Calu3 (cell line): ENCODE measurements around the gene AGAP3. TPM values are rescaled to one million over a fixed set of nuclear protein-coding genes. Genes with fewer than 3 reads are reported as not detected.

Experiments used
- BruUV-seq: library from RNA; stranded (reverse); fragments of 400-500 nt; replicated peaks from 2 replicates; lab custom pipeline; 2021; lab: Mats Ljungman, UMichigan
- CTCF ChIA-PET: fragments of 300-600 bp; sonication (Branson Sonifier 250); formaldehyde crosslinking; loops from one replicate; lab custom pipeline; 2022; ENCODE audit warnings: antibody characterized with exemption; lab: Charles Lee
- DNase-seq: peaks from one replicate; pipeline ENCODE4 v3.0.0; 2022
- H3K27ac Mint-ChIP-seq: one replicate; pipeline ENCODE4 v1.8.0; 2022; ENCODE audit warnings: mixed read lengths; ENCODE audit not compliant: unreplicated experiment
- H3K27me3 Mint-ChIP-seq: one replicate; pipeline ENCODE4 v1.8.0; 2022; ENCODE audit warnings: mixed read lengths; ENCODE audit not compliant: unreplicated experiment
- H3K36me3 Mint-ChIP-seq: one replicate; pipeline ENCODE4 v1.8.0; 2022; ENCODE audit warnings: mild to moderate bottlenecking, moderate library complexity, mixed read lengths; ENCODE audit not compliant: insufficient read depth, unreplicated experiment
- H3K4me1 Mint-ChIP-seq: one replicate; pipeline ENCODE4 v1.8.0; 2022; ENCODE audit warnings: mild to moderate bottlenecking, low read depth, mixed read lengths; ENCODE audit not compliant: unreplicated experiment
- H3K4me3 Mint-ChIP-seq: one replicate; pipeline ENCODE4 v1.8.0; 2022; ENCODE audit warnings: mild to moderate bottlenecking, low read depth, moderate library complexity, mixed read lengths; ENCODE audit not compliant: unreplicated experiment
- H3K9me3 Mint-ChIP-seq: one replicate; pipeline ENCODE4 v1.8.0; 2022; ENCODE audit warnings: low read depth, mixed read lengths; ENCODE audit not compliant: unreplicated experiment
- intact Hi-C: fragments of 100-400 bp; cut with micrococcal nuclease; formaldehyde crosslinking; loops from one replicate; pipeline ENCODE4 v1.10.0; 2022; ENCODE audit not compliant: unreplicated experiment
- total RNA-seq: library from RNA; stranded (reverse); gene quantifications from 2 replicates; pipeline ENCODE4 v1.2.3, GENCODE V29; 2022
- TF ChIP-seq, protein P1 (sequence below): fragments of 200-600 bp; IDR thresholded peaks from one replicate; pipeline ENCODE4 v1.8.0; 2022; ENCODE audit warnings: antibody characterized with exemption; ENCODE audit not compliant: unreplicated experiment

The AGAP3 gene
- total RNA-seq, 1 experiment from 2014 or later: 73.4 TPM

DNA sequence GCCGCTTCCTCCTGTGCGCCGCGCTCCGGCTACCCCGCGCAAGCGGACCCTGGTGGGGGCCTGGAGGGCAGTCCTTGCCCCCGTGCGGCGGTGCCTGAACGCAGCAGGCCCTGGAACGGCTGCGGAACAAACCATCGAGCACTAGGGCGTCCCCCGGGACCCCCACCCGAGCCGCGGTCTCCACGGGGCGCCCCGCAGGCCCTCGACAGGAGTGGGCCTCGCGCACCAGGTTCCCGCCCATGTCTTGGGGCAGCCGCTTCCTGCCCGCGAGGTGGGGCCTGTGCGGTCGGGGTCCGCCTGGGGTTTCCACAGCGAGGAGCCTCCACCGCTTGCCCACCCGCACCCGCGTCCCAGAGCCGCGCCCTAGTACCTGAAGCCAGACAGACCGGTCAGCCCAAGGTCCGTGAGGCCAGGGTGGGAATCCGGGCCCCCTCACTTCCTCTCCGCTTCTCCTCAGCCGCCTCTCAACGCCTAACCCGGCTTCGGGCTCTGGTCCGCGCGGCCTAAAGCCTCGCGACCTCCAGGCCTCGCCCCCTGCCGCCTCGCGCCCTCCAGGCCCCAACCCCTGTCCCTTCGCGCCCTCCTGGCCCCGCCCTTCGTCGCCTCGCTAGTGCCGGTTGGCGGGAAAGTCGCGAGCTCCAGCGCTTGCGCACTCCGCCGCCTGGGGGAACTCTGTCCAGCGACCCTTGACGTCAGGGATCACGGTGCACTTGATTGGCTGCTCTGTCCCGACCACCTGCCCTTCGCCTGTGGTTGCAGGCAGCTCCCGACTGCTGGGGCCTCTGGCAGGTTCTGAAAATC, 88.2 kb downstream of the AGAP3 start:
- Mint-ChIP-seq H3K36me3 (no peaks in the 10 kb centered on the region), H3K4me1 (no peaks in the 10 kb centered on the region), H3K27me3 (peaks cover 99% of the 10 kb centered on the region), H3K9me3 (no peaks in the 10 kb centered on the region), H3K27ac (no peak overlapping the region), H3K4me3 (no peak overlapping the region)
- CTCF ChIA-PET: no interaction called here
- intact Hi-C loops: no loop called here
- TF ChIP-seq, protein P1, sequence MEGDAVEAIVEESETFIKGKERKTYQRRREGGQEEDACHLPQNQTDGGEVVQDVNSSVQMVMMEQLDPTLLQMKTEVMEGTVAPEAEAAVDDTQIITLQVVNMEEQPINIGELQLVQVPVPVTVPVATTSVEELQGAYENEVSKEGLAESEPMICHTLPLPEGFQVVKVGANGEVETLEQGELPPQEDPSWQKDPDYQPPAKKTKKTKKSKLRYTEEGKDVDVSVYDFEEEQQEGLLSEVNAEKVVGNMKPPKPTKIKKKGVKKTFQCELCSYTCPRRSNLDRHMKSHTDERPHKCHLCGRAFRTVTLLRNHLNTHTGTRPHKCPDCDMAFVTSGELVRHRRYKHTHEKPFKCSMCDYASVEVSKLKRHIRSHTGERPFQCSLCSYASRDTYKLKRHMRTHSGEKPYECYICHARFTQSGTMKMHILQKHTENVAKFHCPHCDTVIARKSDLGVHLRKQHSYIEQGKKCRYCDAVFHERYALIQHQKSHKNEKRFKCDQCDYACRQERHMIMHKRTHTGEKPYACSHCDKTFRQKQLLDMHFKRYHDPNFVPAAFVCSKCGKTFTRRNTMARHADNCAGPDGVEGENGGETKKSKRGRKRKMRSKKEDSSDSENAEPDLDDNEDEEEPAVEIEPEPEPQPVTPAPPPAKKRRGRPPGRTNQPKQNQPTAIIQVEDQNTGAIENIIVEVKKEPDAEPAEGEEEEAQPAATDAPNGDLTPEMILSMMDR: no peak
- DNase-seq: no peak
- BruUV-seq: no TSS peak

DNA sequence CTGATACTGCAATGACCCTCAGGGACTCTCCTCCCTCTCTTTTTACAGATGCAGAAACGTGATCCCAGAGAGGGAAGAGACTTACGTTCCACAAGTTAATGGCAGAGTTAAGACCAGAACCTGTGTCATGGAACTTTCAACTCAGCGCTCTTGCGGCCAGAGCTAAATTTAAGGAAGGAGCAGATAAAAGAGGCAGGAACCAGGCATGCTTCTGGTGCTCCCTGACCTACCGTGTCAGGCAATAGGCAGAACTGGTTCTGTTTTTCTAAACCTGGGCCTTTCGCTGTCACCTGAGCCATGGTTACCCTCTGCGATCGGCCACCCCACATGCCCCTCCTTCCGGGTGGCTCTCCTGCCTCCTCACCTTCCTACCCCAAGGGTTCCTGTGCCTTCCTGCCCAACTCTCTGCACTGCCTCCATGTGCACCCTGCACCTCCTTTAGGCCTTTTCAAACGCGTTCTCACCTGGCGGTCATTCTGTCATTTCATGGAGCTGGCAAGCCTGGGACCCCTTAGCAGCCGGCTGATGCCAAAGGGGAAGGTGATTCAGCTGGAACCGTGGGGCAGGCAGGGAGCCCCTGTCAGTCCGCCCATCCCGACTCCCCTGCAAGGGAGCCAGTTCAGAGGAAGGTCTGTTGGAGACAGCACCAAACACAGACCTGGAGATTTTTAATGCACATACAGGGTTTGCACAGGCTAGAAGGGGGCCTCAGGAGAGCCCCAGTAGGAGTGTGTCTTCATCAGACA, 88.9 kb downstream of the AGAP3 start:
- CTCF ChIA-PET: no interaction called here
- Mint-ChIP-seq H3K4me1 (no peaks in the 10 kb centered on the region), H3K27ac (no peak overlapping the region), H3K4me3 (no peak overlapping the region), H3K36me3 (no peaks in the 10 kb centered on the region), H3K9me3 (no peaks in the 10 kb centered on the region), H3K27me3 (peaks cover 99% of the 10 kb centered on the region)
- TF ChIP-seq, protein P1: no peak
- DNase-seq: no peak
- BruUV-seq: no TSS peak
- intact Hi-C loops: no loop called here

DNA sequence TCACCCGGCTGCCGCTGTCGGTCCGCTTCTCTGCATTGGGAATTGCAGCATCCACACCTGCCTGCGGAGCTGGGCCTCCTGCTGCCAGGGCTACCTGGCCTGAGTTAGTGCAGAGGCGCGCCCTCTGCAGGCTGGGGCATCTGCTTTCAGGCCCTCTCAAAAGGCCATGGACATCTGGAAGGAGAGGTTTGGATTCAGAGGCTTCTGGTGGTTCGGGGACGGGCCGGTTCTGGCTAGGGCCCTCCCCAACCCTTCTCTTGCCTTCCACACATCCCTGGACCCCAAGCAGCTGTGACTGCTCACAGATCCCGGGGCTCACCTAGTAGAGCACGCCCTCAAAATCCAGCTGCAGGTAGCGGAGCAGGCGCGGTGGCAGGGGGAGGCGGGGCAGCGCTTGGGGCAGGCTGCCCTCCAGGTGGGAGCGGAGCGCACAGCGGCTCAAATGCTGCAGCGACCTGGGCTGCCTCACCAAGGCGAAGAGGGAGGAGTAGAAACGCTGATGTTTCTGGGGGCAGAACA, 89.6 kb downstream of the AGAP3 start:
- CTCF ChIA-PET: no interaction called here
- H3K36me3 Mint-ChIP-seq: no peaks in the 10 kb centered on the region
- H3K4me3 Mint-ChIP-seq: no peak overlapping the region
- intact Hi-C loops: no loop called here
- BruUV-seq: no TSS peak
- peaks cover 99% of the 10 kb centered on the region for H3K27me3 Mint-ChIP-seq
- DNase-seq: no peak
- H3K9me3 Mint-ChIP-seq: no peaks in the 10 kb centered on the region
- H3K4me1 Mint-ChIP-seq: no peaks in the 10 kb centered on the region
- TF ChIP-seq, protein P1: no peak
- no peak overlapping the region for H3K27ac Mint-ChIP-seq

DNA sequence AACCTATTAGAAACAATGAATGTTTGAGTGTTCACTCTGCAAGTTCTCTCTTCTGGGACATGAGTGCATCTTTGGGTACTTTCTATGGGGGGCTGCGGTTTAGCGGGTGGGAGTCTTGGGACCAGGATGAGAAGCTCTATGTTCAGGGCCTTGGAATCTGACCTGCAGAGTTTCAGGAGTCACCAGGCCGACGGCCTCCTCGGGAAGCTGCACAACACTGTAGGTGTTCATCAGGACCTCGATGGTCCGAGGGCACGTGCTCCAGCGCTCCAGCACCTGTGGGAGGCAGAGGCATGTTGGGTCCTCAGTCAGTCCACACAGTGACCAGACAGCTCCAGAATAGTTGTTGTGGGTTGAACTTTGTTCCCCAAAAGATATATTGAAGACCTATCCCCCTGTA, 90.1 kb downstream of the AGAP3 start:
- Mint-ChIP-seq H3K27me3 (peaks cover 98% of the 10 kb centered on the region), H3K36me3 (no peaks in the 10 kb centered on the region), H3K9me3 (no peaks in the 10 kb centered on the region), H3K27ac (no peak overlapping the region), H3K4me3 (no peak overlapping the region), H3K4me1 (no peaks in the 10 kb centered on the region)
- no peak for DNase-seq
- intact Hi-C loops: no loop called here
- BruUV-seq: no TSS peak
- TF ChIP-seq, protein P1: no peak
- CTCF ChIA-PET: no interaction called here
